Mesendoderm (in vitro differentiated cells): Measurements from ENCODE around the gene CFAP61.

ENCODE experiments used
- DNase-seq: peaks from one replicate; pipeline ENCODE4 v3.0.0; 2013
- H2AK5ac ChIP-seq: 2 replicates; pipeline ENCODE4 v1.6.1; 2013; ENCODE audit warnings: low read length, inconsistent platforms
- H2BK120ac ChIP-seq: 2 replicates; pipeline ENCODE4 v1.6.1; 2013; ENCODE audit warnings: low read depth, mild to moderate bottlenecking, low read length, moderate library complexity, mixed read lengths
- H2BK15ac ChIP-seq: replicated peaks from 2 replicates; pipeline ENCODE4 v1.6.1; 2013; ENCODE audit warnings: low read depth, mild to moderate bottlenecking, moderate library complexity
- H2BK5ac ChIP-seq: 2 replicates; pipeline ENCODE4 v1.6.1; 2013; ENCODE audit warnings: low read length, inconsistent platforms
- H3K18ac ChIP-seq: 2 replicates; pipeline ENCODE4 v1.6.1; 2013; ENCODE audit warnings: mild to moderate bottlenecking, low read length, mixed read lengths
- H3K23ac ChIP-seq: one replicate; pipeline ENCODE4 v1.6.1; 2013; ENCODE audit warnings: low read length
- H3K27ac ChIP-seq: 2 replicates; pipeline ENCODE4 v1.5.1; 2013; ENCODE audit warnings: low read depth, mild to moderate bottlenecking, inconsistent platforms, low read length, moderate library complexity
- H3K27me3 ChIP-seq: 2 replicates; pipeline ENCODE4 v1.6.1; 2013; ENCODE audit warnings: low read length, control low read depth, mild to moderate bottlenecking, inconsistent platforms; ENCODE audit not compliant: insufficient read depth, poor library complexity
- H3K36me3 ChIP-seq: 2 replicates; pipeline ENCODE4 v1.6.1; 2013; ENCODE audit warnings: low read length, inconsistent platforms; ENCODE audit not compliant: control insufficient read depth, insufficient read depth
- H3K4ac ChIP-seq: one replicate; pipeline ENCODE4 v1.6.1; 2013; ENCODE audit warnings: low read depth, mild to moderate bottlenecking, low read length, moderate library complexity
- H3K4me1 ChIP-seq: 2 replicates; pipeline ENCODE4 v1.6.1; 2013; ENCODE audit warnings: low read depth, low read length, inconsistent platforms; ENCODE audit not compliant: control insufficient read depth
- H3K4me2 ChIP-seq: 2 replicates; pipeline ENCODE4 v1.6.1; 2013; ENCODE audit warnings: low read length
- H3K4me3 ChIP-seq: 2 replicates; pipeline ENCODE4 v1.5.1; 2013; ENCODE audit warnings: mild to moderate bottlenecking, low read length
- H3K56ac ChIP-seq: one replicate; pipeline ENCODE4 v1.6.1; 2013; ENCODE audit warnings: low read length
- H3K79me1 ChIP-seq: 2 replicates; pipeline ENCODE4 v1.6.1; 2013; ENCODE audit warnings: low read length, inconsistent platforms
- H3K79me2 ChIP-seq: 2 replicates; pipeline ENCODE4 v1.6.1; 2013; ENCODE audit warnings: mild to moderate bottlenecking, low read length; ENCODE audit not compliant: control insufficient read depth, insufficient read depth
- H3K9ac ChIP-seq: 2 replicates; pipeline ENCODE4 v1.6.1; 2013; ENCODE audit warnings: low read length, inconsistent platforms
- H4K5ac ChIP-seq: one replicate; pipeline ENCODE4 v1.6.1; 2013; ENCODE audit warnings: low read length
- H4K8ac ChIP-seq: one replicate; pipeline ENCODE4 v1.6.1; 2013; ENCODE audit warnings: low read depth, mild to moderate bottlenecking, control low read depth, low read length, moderate library complexity
- WGBS: extraction: QIAGEN DNeasy Blood & Tissue Kit; methylation state at CpG from one replicate; pipeline ENCODE4 v1.1.7; 2013; ENCODE audit warnings: low lambda C conversion rate, missing lambda C conversion rate; ENCODE audit not compliant: insufficient coverage; ENCODE audit errors: extremely low coverage; 5-methylcytosine and 5-hydroxymethylcytosine counted together

Gene CFAP61

GRCh38 chr20:20010639-20011500 is 41.5 kb upstream of the CFAP61 start:
- H2BK5ac ChIP-seq = no peak overlapping the region
- no peak overlapping the region for H3K4ac ChIP-seq
- no peaks in the 10 kb centered on the region for H3K36me3 ChIP-seq
- H3K18ac ChIP-seq = no peak overlapping the region
- no peak overlapping the region for H4K5ac ChIP-seq
- no peaks in the 10 kb centered on the region for H3K27me3 ChIP-seq
- no peak overlapping the region for H3K4me3 ChIP-seq
- H3K56ac ChIP-seq = no peak overlapping the region
- H2BK15ac ChIP-seq = no peak overlapping the region
- H3K23ac ChIP-seq = no peak overlapping the region
- no peaks in the 10 kb centered on the region for H3K79me2 ChIP-seq
- H4K8ac ChIP-seq = no peak overlapping the region
- no peak overlapping the region for H2AK5ac ChIP-seq
- H3K4me1 ChIP-seq = no peaks in the 10 kb centered on the region
- no CpG with 5 or more reads among the region's 4 CpGs for WGBS
- DNase-seq = no peak
- H2BK120ac ChIP-seq = no peak overlapping the region
- no peaks in the 10 kb centered on the region for H3K79me1 ChIP-seq
- H3K27ac ChIP-seq = no peak overlapping the region
- no peak overlapping the region for H3K4me2 ChIP-seq
- H3K9ac ChIP-seq = no peak overlapping the region

GRCh38 chr20:20012541-20012940 is 39.8 kb upstream of the CFAP61 start:
- H2BK15ac ChIP-seq = no peak overlapping the region
- peaks cover 2% of the 10 kb centered on the region for H3K79me2 ChIP-seq
- WGBS = no CpG with 5 or more reads among the region's 2 CpGs

GRCh38 chr20:20014659-20015058 is 37.7 kb upstream of the CFAP61 start:
- Histone ChIP-seq H3K23ac (no peak overlapping the region), H3K27ac (no peak overlapping the region), H4K5ac (no peak overlapping the region), H2BK5ac (no peak overlapping the region), H3K18ac (no peak overlapping the region), H3K4me2 (no peak overlapping the region), H2BK120ac (no peak overlapping the region), H3K79me1 (peaks cover 6% of the 10 kb centered on the region), H2BK15ac (no peak overlapping the region), H3K79me2 (peaks cover 21% of the 10 kb centered on the region), H3K36me3 (no peaks in the 10 kb centered on the region), H4K8ac (no peak overlapping the region), H3K9ac (no peak overlapping the region), H3K27me3 (no peaks in the 10 kb centered on the region), H3K4me1 (no peaks in the 10 kb centered on the region), H3K4ac (no peak overlapping the region), H3K56ac (no peak overlapping the region), H2AK5ac (no peak overlapping the region), H3K4me3 (no peak overlapping the region)
- no peak for DNase-seq
- WGBS = no CpG with 5 or more reads among the region's 2 CpGs

More at GRCh38 chr20:20012541-20012940, 39.8 kb upstream of the CFAP61 start:
- Histone ChIP-seq H2BK5ac (no peak overlapping the region), H3K4ac (no peak overlapping the region), H3K27me3 (no peaks in the 10 kb centered on the region), H3K79me1 (no peaks in the 10 kb centered on the region), H3K23ac (no peak overlapping the region), H4K8ac (no peak overlapping the region), H3K4me1 (no peaks in the 10 kb centered on the region), H2BK120ac (no peak overlapping the region), H3K18ac (no peak overlapping the region), H3K9ac (no peak overlapping the region), H3K4me3 (no peak overlapping the region), H3K56ac (no peak overlapping the region), H3K4me2 (no peak overlapping the region), H2AK5ac (no peak overlapping the region), H3K27ac (no peak overlapping the region), H4K5ac (no peak overlapping the region), H3K36me3 (no peaks in the 10 kb centered on the region)
- DNase-seq = no peak

GRCh38 chr20:20017001-20017843 is 35.1 kb upstream of the CFAP61 start, which contains the start of gene NAA20:
Gene NAA20 (plus strand): TSS chr20:20017362. CDS start chr20:20017397, 35 bp downstream.
- Histone ChIP-seq H3K56ac (peak within 1 kb of the TSS; percentile 94), H4K8ac (no peak within 1 kb of the TSS), H2BK5ac (no peak within 1 kb of the TSS), H2AK5ac (no peak within 1 kb of the TSS), H3K27me3 (no peaks in the 10 kb centered on the region), H3K4me1 (no peaks in the 10 kb centered on the region), H3K27ac (peak within 1 kb of the TSS; percentile 20), H3K18ac (peak within 1 kb of the TSS; percentile 44), H3K4me3 (peak within 1 kb of the TSS; percentile 72), H2BK15ac (no peak within 1 kb of the TSS), H2BK120ac (no peak within 1 kb of the TSS), H3K36me3 (no peaks in the 10 kb centered on the region), H3K4me2 (peak within 1 kb of the TSS; percentile 65), H3K79me2 (peaks cover 40% of the 10 kb centered on the region), H3K4ac (no peak within 1 kb of the TSS), H4K5ac (no peak within 1 kb of the TSS), H3K79me1 (peaks cover 19% of the 10 kb centered on the region), H3K9ac (peak within 1 kb of the TSS; percentile 87), H3K23ac (peak within 1 kb of the TSS; percentile 98)
- no CpG with 5 or more reads among the region's 81 CpGs for WGBS
- peak; percentile 98 for DNase-seq

GRCh38 chr20:20017844-20018185 is 34.5 kb upstream of the CFAP61 start:
- Histone ChIP-seq H4K8ac (no peak overlapping the region), H4K5ac (no peak overlapping the region), H3K79me1 (peaks cover 21% of the 10 kb centered on the region), H3K79me2 (peaks cover 43% of the 10 kb centered on the region), H2BK120ac (no peak overlapping the region), H3K4me3 (peak overlapping the region; percentile 72), H3K18ac (no peak overlapping the region), H3K4ac (no peak overlapping the region), H2AK5ac (no peak overlapping the region), H3K4me2 (peak overlapping the region; percentile 65), H3K23ac (no peak overlapping the region), H2BK15ac (no peak overlapping the region), H3K36me3 (no peaks in the 10 kb centered on the region), H2BK5ac (no peak overlapping the region), H3K9ac (peak overlapping the region; percentile 87), H3K27ac (no peak overlapping the region), H3K4me1 (no peaks in the 10 kb centered on the region), H3K27me3 (no peaks in the 10 kb centered on the region), H3K56ac (peak overlapping the region; percentile 94)
- WGBS = no CpG with 5 or more reads among the region's 17 CpGs
- peak; percentile 37 for DNase-seq
